ENCODE measurements around the gene KRTDAP.

Gene KRTDAP

GRCh38 chr19:35490364-35490763, at the start of gene KRTDAP:
Gene KRTDAP, minus strand, starts transcription at chr19:35490464. Its CDS starts 22 bp downstream, at chr19:35490442.
- no peak for DNase-seq (ENCODE audit: low read depth in 2 of 2)

DNA sequence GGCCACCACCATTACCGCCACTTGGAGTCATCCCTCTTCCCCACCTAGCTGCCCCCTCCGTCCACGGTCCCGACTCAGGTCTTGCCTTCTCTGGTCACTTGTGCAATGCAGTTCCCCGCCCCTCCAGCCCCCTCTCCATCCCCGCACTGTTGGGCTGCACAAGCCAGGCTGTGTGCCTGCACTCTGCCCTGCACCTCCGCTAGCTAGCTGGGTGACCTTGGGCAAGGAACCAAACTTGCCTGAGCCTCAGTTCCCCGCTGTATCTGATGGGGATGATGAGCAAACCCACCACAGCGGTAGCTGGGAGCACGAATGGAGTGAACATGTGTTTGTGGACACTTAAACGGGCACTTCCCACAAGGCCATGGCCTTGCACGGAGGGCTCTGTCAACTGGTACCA, 49.6 kb upstream of the KRTDAP start:
- DNase-seq (ENCODE audit: low read depth in 2 of 2): no peak

GRCh38 chr19:35539314-35539713, 49.0 kb upstream of the KRTDAP start:
- no peak for DNase-seq (ENCODE audit: low read depth in 2 of 2)

DNA sequence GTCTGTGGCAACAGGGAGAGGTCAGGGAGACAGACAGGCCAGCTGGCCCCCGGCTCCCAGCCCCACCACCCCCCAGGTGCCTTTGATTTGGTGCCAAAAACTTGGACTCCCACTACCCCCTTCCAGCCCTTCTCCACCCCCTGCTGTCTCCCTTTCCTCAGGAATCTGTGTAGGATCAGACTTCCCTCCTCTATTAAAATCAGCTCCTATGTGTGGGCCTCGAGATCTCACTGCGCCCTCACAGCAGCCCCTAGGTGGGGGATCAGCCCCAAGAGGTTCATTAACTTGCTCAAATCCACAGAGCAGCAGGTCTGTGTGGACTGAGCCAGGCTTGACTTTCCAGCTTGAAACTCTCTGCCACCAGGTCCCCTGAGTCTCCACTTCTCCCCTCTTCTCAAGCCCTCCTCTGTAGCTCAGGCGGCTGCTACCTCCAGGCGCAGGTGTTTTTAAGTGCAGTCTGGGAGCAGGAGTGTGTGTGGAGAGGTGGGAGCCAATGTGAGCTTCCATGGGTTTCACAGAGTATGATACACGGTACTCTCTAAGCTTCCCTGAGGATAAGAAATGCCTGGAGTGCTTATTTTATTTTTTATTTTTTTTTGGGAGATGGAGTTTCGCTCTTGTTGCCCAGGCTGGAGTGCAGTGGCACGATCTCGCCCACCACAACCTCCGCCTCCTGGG, 44.7 kb upstream of the KRTDAP start:
- no peak for DNase-seq (ENCODE audit: low read depth in 2 of 2)

GRCh38 chr19:35533822-35534392, 43.6 kb upstream of the KRTDAP start:
- no peak for DNase-seq (ENCODE audit: low read depth in 2 of 2)

DNA sequence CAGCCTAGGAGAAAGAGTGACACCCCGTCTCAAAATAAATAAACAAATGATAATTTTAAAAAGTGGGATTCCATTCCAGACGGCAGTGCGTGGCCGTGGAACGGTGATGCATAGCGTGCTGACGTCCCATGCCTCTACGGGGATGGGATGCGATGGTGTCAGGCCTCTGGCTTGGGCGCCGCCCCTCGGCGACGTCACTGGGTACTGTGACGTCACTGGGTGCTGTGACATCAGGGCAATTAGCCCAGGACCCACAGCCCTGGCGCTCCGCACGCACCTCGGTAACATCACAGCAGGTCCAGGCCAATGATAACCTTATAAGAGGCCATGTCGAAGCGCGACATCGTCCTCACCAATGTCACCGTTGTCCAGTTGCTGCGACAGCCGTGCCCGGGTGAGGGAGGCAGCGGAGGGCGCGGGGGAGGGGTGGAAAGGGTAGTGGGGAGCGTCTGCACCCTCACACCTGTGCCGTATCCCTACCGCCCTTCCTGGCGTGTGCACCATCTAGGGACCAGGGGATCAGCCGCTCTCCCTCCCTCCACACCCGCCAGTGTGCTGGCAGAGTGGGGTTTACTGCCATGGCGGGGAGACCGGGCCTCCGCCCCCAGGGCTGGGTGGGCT, 43.0 kb upstream of the KRTDAP start, which contains the start of gene GAPDHS:
GAPDHS (plus strand) TSS at position 256 of the 621 bp plus-strand sequence; CDS start at position 328, 72 bp downstream.
- no peak for DNase-seq (ENCODE audit: low read depth in 2 of 2)

- DNase-seq (ENCODE audit: low read depth in 2 of 2): no peak
Measured at GRCh38 chr19:35531291-35531690, 41.0 kb upstream of the KRTDAP start.

- no peak for DNase-seq (ENCODE audit: low read depth in 2 of 2)
Measured at GRCh38 chr19:35529241-35530218, 39.3 kb upstream of the KRTDAP start.

DNA sequence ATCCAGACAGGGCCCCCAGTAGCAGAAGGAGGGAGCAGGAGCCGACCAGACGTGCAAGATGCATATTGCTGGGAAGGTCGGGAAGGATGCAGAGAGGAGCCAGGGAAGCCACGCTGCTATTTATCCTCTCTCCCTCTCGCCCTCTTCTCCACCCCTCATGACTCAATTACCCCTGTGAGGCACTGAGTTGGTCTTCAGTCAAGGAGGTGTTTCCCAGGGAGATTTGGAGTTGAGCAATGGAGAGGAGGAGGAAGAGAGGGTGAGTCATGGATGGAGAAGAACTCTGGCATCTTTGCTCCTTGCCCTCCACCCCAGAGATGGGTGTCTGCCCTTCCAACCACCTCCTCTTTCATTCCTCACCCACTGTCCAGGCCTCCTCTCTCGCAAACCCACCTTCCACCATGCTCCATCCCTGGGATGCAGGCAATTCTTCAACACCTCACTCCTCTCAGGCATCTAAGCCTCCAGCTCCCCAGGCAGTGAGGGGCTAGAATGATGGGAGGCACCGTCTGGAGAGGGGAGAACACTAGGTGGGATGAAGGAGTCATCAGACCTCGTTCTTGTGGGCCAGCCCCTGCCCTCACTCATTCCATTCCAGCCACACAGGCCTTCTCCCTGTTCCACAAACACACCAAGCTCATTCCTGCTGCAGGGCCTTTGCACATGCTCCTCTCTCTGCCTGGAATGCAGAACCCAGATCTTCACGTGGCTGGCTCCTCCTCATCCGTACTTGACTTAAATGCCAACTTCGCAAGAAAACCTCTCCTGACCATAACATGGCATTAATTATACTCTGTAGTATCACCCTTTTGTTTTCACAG, 38.2 kb upstream of the KRTDAP start, which contains the start of gene SBSN:
SBSN (minus strand) TSS at position 94 of the 821 bp plus-strand sequence; CDS start at position 64, 30 bp downstream.
- DNase-seq (ENCODE audit: low read depth in 2 of 2): no peak

- DNase-seq (ENCODE audit: low read depth in 2 of 2): no peak
Measured at GRCh38 chr19:35525873-35526272, 35.6 kb upstream of the KRTDAP start.

- DNase-seq (ENCODE audit: low read depth in 2 of 2): no peak
Measured at GRCh38 chr19:35524181-35524837, 34.0 kb upstream of the KRTDAP start.

- no peak for DNase-seq (ENCODE audit: low read depth in 2 of 2)
Measured at GRCh38 chr19:35522745-35523327, 32.6 kb upstream of the KRTDAP start.

DNA sequence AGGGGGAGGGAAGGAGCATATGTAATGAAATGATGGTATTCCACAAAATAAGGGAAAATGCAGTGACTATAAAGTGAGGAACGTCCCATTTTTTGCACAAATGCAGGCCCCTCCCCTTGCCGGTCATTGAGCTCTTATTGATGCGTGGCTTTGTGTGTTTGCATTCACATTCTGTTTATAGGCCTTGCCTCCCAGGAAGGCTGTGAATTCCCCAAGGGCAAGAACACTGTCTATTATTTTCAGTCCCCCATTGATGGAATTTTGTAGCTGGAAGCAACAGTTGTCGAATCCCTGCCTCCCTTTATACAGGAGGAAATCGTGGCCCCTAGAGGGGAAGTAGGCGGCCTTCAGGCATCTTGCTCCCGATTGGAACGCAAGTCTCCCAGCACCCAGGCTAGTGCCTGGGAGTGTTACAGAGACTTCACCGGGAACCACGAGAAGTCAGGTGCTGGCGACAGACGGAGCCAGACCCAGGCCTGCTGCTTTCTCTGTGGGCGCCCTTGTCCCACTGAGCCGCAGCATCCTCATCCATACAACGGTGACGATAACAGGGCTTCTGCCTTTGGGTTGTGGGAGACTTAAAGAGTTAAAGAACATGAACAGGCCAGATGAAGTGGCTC, 31.0 kb upstream of the KRTDAP start:
- no peak for DNase-seq (ENCODE audit: low read depth in 2 of 2)

- no peak for DNase-seq (ENCODE audit: low read depth in 2 of 2)
Measured at GRCh38 chr19:35519291-35519690, 29.0 kb upstream of the KRTDAP start.

DNA sequence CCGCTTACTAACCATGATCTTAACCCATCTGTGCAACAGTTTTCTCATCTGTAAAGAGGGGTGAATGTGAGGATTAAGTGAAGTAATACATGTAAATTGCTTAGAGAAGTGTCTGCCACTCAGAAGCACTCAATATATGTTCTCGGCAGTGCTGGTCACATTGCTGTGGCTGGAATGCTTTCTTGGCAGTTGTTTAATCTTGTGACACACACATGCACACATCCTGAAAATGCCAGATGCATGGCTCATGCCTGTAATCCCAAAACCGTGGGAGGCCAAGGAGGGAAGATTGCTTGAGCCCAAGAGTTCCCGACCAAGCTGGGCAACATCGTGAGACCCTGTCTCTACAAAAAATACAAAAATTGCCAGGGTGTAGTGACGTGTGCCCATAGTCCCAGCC, 28.0 kb upstream of the KRTDAP start:
- peak; percentile 92 to 93 for DNase-seq (ENCODE audit: low read depth in 2 of 2)

DNA sequence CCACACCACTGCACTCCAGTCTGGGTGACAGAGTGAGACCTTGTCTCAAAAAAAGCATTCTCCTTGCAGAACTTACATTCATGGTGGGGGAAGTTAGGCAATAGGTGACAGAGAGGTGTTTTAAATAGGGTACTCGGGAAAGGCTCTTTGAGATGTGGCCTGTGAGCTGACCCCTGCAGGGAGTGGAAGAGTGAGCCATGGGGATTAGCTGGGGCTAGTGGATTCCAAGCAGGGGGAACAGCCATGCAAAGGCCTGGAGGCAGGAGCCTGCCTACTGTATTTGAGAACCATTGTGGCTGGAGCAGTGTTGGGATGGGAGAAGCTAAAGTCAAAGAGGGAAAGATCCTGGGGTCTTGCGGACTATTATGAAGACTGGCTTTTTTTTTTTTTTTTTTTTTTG, 27.1 kb upstream of the KRTDAP start:
- no peak for DNase-seq (ENCODE audit: low read depth in 2 of 2)

- DNase-seq (ENCODE audit: low read depth in 2 of 2): no peak
Measured at GRCh38 chr19:35516310-35516709, 26.0 kb upstream of the KRTDAP start.

DNA sequence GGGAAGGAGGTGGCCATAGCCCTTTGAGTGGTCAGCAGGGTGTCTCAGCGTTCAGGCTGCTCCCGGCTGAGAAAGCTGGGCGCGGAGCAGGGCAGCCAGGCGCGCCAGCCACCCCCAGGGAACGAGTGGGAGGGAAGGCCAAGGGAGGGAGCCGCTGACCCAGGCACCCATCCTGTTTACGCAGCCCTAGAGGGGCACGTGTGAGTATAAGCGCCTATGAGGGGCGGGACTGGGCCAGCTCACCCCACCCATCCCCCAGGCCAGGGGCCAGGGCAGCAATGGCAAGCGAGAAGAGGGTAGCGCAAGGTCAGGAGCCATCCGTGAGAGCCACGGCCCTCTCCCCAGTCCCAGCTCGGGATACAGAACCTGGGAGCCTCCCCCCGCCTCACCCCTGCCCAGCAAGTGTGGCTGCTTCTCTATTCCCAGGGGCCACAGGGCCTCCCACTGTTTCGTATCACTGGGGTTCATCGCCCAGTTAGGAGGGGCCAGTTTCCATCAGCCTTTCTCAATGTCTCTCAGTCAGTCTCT, 24.1 kb upstream of the KRTDAP start:
- DNase-seq (ENCODE audit: low read depth in 2 of 2): no peak

DNA sequence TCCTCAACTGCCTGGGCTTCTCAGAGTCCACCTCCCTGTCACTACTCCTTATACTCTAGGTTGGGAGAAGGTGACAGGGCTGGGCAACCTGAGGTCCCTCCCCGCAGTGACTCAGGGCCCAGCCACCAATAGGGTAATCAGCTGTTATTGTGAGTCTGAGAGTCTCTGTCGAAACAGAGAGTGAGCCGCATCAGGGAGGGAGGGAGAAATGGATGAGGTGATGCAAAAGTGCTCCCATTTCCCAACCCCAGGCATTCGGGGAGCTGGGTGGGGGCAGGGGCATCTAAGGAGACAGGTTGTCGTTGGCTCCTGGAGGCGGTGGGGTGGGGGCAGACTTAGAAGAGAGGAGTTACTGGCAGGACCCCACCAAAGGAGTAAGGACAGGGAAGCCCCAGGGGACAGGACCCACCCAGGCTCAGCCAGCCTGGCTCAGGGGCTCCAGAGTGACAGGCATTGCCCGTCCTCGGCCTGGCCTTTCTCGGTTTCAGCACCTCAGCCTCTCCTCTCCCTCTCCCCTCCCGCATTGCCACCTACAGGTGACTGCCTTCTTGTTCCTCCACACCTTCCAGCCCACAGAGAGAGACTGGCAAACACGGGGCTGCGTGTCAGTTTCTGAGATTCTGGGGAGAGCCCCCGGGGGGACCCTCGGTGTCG, 23.5 kb upstream of the KRTDAP start, which contains the start of gene DMKN:
DMKN (minus strand) TSS at position 22 of the 654 bp plus-strand sequence. CDS start 174 bp downstream, outside the sequence.
- DNase-seq (ENCODE audit: low read depth in 2 of 2): peak in 1 of 2 experiments; percentile 7

All from fibroblast of skin of left quadriceps (primary cell).